Neural progenitor cell (in vitro differentiated cells): Measurements from ENCODE around the gene CYP26C1. TPM values are rescaled to one million over a fixed set of nuclear protein-coding genes. Genes with fewer than 3 reads are reported as not detected.
"Not testable (repeated sequence)": the region's sequence is repeated elsewhere in the genome, so short reads cannot be mapped to it uniquely, and the experiment has no call there.

Experiments used
- DNase-seq: peaks from one replicate; pipeline ENCODE4 v3.0.0-alpha.2; 2016; ENCODE audit warnings: low spot score
- H2AFZ ChIP-seq: fragments of 200-600 bp; sonication (generic); replicated peaks from 2 replicates; pipeline ENCODE4 v1.6.1; 2016; ENCODE audit warnings: antibody characterized with exemption
- H3F3A ChIP-seq: fragments of 200-600 bp; sonication (generic); 2 replicates; pipeline ENCODE4 v1.6.1; 2016; ENCODE audit warnings: antibody characterized with exemption, low read depth
- H3K27ac ChIP-seq: fragments of 200-600 bp; sonication (generic); 2 replicates; pipeline ENCODE4 v1.5.1; 2016; ENCODE audit warnings: mild to moderate bottlenecking
- H3K27me3 ChIP-seq: fragments of 200-600 bp; sonication (generic); 2 replicates; pipeline ENCODE4 v1.6.1; 2016; ENCODE audit warnings: mild to moderate bottlenecking, moderate library complexity
- H3K36me3 ChIP-seq: fragments of 200-600 bp; sonication (generic); 2 replicates; pipeline ENCODE4 v1.5.1; 2016
- H3K4me1 ChIP-seq: fragments of 200-600 bp; sonication (generic); 2 replicates; pipeline ENCODE4 v1.6.1; 2016; ENCODE audit warnings: mixed run types
- H3K4me2 ChIP-seq: fragments of 200-600 bp; sonication (generic); 2 replicates; pipeline ENCODE4 v1.6.1; 2016
- H3K4me3 ChIP-seq: fragments of 200-600 bp; sonication (generic); 2 replicates; pipeline ENCODE4 v1.5.1; 2016
- H3K79me2 ChIP-seq: fragments of 200-600 bp; sonication (generic); 2 replicates; pipeline ENCODE4 v1.6.1; 2016; ENCODE audit warnings: low read depth
- H3K9ac ChIP-seq: fragments of 200-600 bp; sonication (generic); 2 replicates; pipeline ENCODE4 v1.6.1; 2016
- H3K9me3 ChIP-seq: fragments of 200-600 bp; sonication (generic); 2 replicates; pipeline ENCODE4 v1.5.1; 2016; ENCODE audit warnings: low read depth
- H4K20me1 ChIP-seq: fragments of 200-600 bp; sonication (generic); 2 replicates; pipeline ENCODE4 v1.6.1; 2016; ENCODE audit warnings: low read depth
- H3K27ac Mint-ChIP-seq: 3 replicates; pipeline ENCODE4 v1.8.0; 2021; ENCODE audit warnings: mixed read lengths
- H3K27me3 Mint-ChIP-seq: 2 replicates; pipeline ENCODE4 v1.8.0; 2022; ENCODE audit warnings: low read depth, mild to moderate bottlenecking, inconsistent platforms, moderate library complexity, mixed read lengths; ENCODE audit not compliant: insufficient read depth
- H3K36me3 Mint-ChIP-seq: 3 replicates; pipeline ENCODE4 v1.8.0; 2021; ENCODE audit warnings: mixed read lengths
- H3K4me1 Mint-ChIP-seq: 3 replicates; pipeline ENCODE4 v1.8.0; 2021; ENCODE audit warnings: mixed read lengths
- H3K4me3 Mint-ChIP-seq: 3 replicates; pipeline ENCODE4 v1.8.0; 2021; ENCODE audit warnings: mild to moderate bottlenecking, moderate library complexity, mixed read lengths
- H3K9me3 Mint-ChIP-seq: 3 replicates; pipeline ENCODE4 v1.8.0; 2020; ENCODE audit warnings: mixed read lengths
- CTCF ChIP-seq: fragments of 200-600 bp; sonication (generic); IDR thresholded peaks from 2 replicates; pipeline ENCODE4 v1.5.1; 2017; ENCODE audit warnings: antibody characterized with exemption, mild to moderate bottlenecking
- EZH2 ChIP-seq: fragments of 200-600 bp; sonication (generic); IDR thresholded peaks from 2 replicates; pipeline ENCODE4 v1.6.1; 2017; ENCODE audit warnings: antibody characterized with exemption, mild to moderate bottlenecking, moderate library complexity
- EZH2phosphoT487 ChIP-seq: fragments of 200-600 bp; sonication (generic); IDR thresholded peaks from 2 replicates; pipeline ENCODE4 v1.6.1; 2017; ENCODE audit warnings: antibody characterized with exemption
- total RNA-seq: library from RNA; depleted of rRNA; stranded (reverse); fragments of >200 nt; gene quantifications from 2 replicates; pipeline ENCODE4 v1.2.3, GENCODE V29; 2015; ENCODE audit warnings: low replicate concordance

Gene CYP26C1
- total RNA-seq, 1 donor from 2014 or later, result 0.04 TPM

- H3K27ac ChIP-seq, result no peak overlapping the region
- peaks cover 7% of the 10 kb centered on the region for H3K36me3 ChIP-seq
- H3K79me2 ChIP-seq, result no peaks in the 10 kb centered on the region
- Mint-ChIP-seq H3K9me3 (peaks cover 4% of the 10 kb centered on the region), H3K27me3 (peaks cover 5% of the 10 kb centered on the region), H3K4me1 (no peaks in the 10 kb centered on the region), H3K27ac (no peak overlapping the region), H3K36me3 (no peaks in the 10 kb centered on the region), H3K4me3 (no peak overlapping the region)
- no peaks in the 10 kb centered on the region for H4K20me1 ChIP-seq
- H2AFZ ChIP-seq, result no peak overlapping the region
- H3F3A ChIP-seq, result no peaks in the 10 kb centered on the region
- H3K9ac ChIP-seq, result no peak overlapping the region
- H3K27me3 ChIP-seq, result no peaks in the 10 kb centered on the region
- no peak overlapping the region for H3K4me2 ChIP-seq
- peaks cover 4% of the 10 kb centered on the region for H3K9me3 ChIP-seq
- TF ChIP-seq EZH2 (no peak), EZH2phosphoT487 (no peak), CTCF (no peak)
- no peaks in the 10 kb centered on the region for H3K4me1 ChIP-seq
- no peak for DNase-seq
- no peak overlapping the region for H3K4me3 ChIP-seq
Observed at GRCh38 chr10:93098816-93099215, 38.2 kb downstream of the CYP26C1 start.

GRCh38 chr10:93099670-93100069 lies 39.1 kb downstream of the CYP26C1 start:
- Histone ChIP-seq H3K79me2 (no peaks in the 10 kb centered on the region), H3K27me3 (no peaks in the 10 kb centered on the region), H2AFZ (no peak overlapping the region), H3K4me3 (no peak overlapping the region), H3K9me3 (peaks cover 4% of the 10 kb centered on the region), H3K36me3 (peaks cover 8% of the 10 kb centered on the region), H3K4me2 (no peak overlapping the region), H3K4me1 (no peaks in the 10 kb centered on the region), H3K9ac (no peak overlapping the region), H3F3A (no peaks in the 10 kb centered on the region), H3K27ac (no peak overlapping the region), H4K20me1 (no peaks in the 10 kb centered on the region)
- H3K9me3 Mint-ChIP-seq, result peaks cover 4% of the 10 kb centered on the region
- no peaks in the 10 kb centered on the region for H3K36me3 Mint-ChIP-seq
- H3K27ac Mint-ChIP-seq, result no peak overlapping the region
- no peak for DNase-seq
- no peak for TF ChIP-seq EZH2phosphoT487
- no peak for TF ChIP-seq CTCF
- TF ChIP-seq EZH2, result no peak
- no peaks in the 10 kb centered on the region for H3K4me1 Mint-ChIP-seq
- no peak overlapping the region for H3K4me3 Mint-ChIP-seq
- H3K27me3 Mint-ChIP-seq, result peaks cover 5% of the 10 kb centered on the region

- H3F3A ChIP-seq, H3K79me2 ChIP-seq, H3K9ac ChIP-seq, H3K4me3 ChIP-seq, H3K27me3 Mint-ChIP-seq, H2AFZ ChIP-seq, H3K9me3 Mint-ChIP-seq, H3K36me3 ChIP-seq, H3K27me3 ChIP-seq, H3K27ac ChIP-seq, H4K20me1 ChIP-seq, H3K4me3 Mint-ChIP-seq, DNase-seq, H3K4me1 ChIP-seq, H3K4me2 ChIP-seq, H3K36me3 Mint-ChIP-seq, H3K27ac Mint-ChIP-seq, H3K9me3 ChIP-seq, H3K4me1 Mint-ChIP-seq: not testable (repeated sequence)
Observed at GRCh38 chr10:93101148-93101547, 40.5 kb downstream of the CYP26C1 start.

GRCh38 chr10:93103953-93104352 lies 43.4 kb downstream of the CYP26C1 start:
- H3K9me3 Mint-ChIP-seq, result peaks cover 8% of the 10 kb centered on the region
- no peaks in the 10 kb centered on the region for H3K79me2 ChIP-seq
- H3K4me3 ChIP-seq, result no peak overlapping the region
- H3K9ac ChIP-seq, result no peak overlapping the region
- peaks cover 3% of the 10 kb centered on the region for H3K27me3 Mint-ChIP-seq
- no peak overlapping the region for H2AFZ ChIP-seq
- TF ChIP-seq CTCF (no peak), EZH2 (no peak), EZH2phosphoT487 (no peak)
- H3F3A ChIP-seq, result no peaks in the 10 kb centered on the region
- peaks cover 4% of the 10 kb centered on the region for H3K9me3 ChIP-seq
- H3K27me3 ChIP-seq, result no peaks in the 10 kb centered on the region
- no peak for DNase-seq
- H3K27ac ChIP-seq, result no peak overlapping the region
- no peaks in the 10 kb centered on the region for H3K36me3 Mint-ChIP-seq
- no peaks in the 10 kb centered on the region for H3K4me1 ChIP-seq
- H3K4me1 Mint-ChIP-seq, result no peaks in the 10 kb centered on the region
- no peaks in the 10 kb centered on the region for H4K20me1 ChIP-seq
- H3K4me3 Mint-ChIP-seq, result no peak overlapping the region
- no peak overlapping the region for H3K4me2 ChIP-seq
- H3K36me3 ChIP-seq, result peaks cover 8% of the 10 kb centered on the region
- no peak overlapping the region for H3K27ac Mint-ChIP-seq
